GM18907 (cell line): ENCODE data around the gene COMP.

Experiments used
- ATAC-seq: cut with Tn5 transposase; IDR thresholded peaks from one replicate; pipeline ENCODE4 v1.9.1; 2021; ENCODE audit warnings: mild to moderate bottlenecking, moderate library complexity; ENCODE audit not compliant: unreplicated experiment

COMP gene

GRCh38 chr19:18804139-18804601, 13.1 kb upstream of the COMP start:
- no peak for ATAC-seq

- ATAC-seq, result no peak
Measured at GRCh38 chr19:18803550-18804138, 12.5 kb upstream of the COMP start.

- no peak for ATAC-seq
Measured at GRCh38 chr19:18802354-18802753, 11.2 kb upstream of the COMP start.

- ATAC-seq, result no peak
Measured at GRCh38 chr19:18800636-18801035, 9.5 kb upstream of the COMP start.

GRCh38 chr19:18800079-18800478, 9.0 kb upstream of the COMP start:
- no peak for ATAC-seq

GRCh38 chr19:18799389-18799970, 8.4 kb upstream of the COMP start:
- ATAC-seq, result no peak

GRCh38 chr19:18798384-18799352, 7.6 kb upstream of the COMP start:
- ATAC-seq, result no peak

GRCh38 chr19:18796239-18796638, 5.1 kb upstream of the COMP start:
- ATAC-seq, result no peak

- ATAC-seq, result no peak
Measured at GRCh38 chr19:18795540-18795939, 4.4 kb upstream of the COMP start.

- ATAC-seq, result no peak
Measured at GRCh38 chr19:18794692-18795091, 3.6 kb upstream of the COMP start.

GRCh38 chr19:18794029-18794313, 2.9 kb upstream of the COMP start:
- ATAC-seq, result no peak

GRCh38 chr19:18793144-18794028, 2.3 kb upstream of the COMP start:
- ATAC-seq, result no peak

GRCh38 chr19:18792661-18793060, 1.6 kb upstream of the COMP start:
- no peak for ATAC-seq

GRCh38 chr19:18791315-18791678, 192 bp upstream of the COMP start:
- no peak for ATAC-seq

- no peak for ATAC-seq
Measured at GRCh38 chr19:18789883-18790565, 1.1 kb downstream of the COMP start.

GRCh38 chr19:18789422-18789869, 1.7 kb downstream of the COMP start:
- no peak for ATAC-seq

- ATAC-seq, result no peak
Measured at GRCh38 chr19:18788529-18789421, 2.3 kb downstream of the COMP start.

GRCh38 chr19:18785179-18786124, 5.7 kb downstream of the COMP start:
- ATAC-seq, result no peak
